Lower leg skin (tissue), 4 donors: ENCODE measurements around the gene ABHD13. TPM values are rescaled to one million over a fixed set of nuclear protein-coding genes. Genes with fewer than 3 reads are reported as not detected.
"Not testable (repeated sequence)": the region's sequence is repeated elsewhere in the genome, so short reads cannot be mapped to it uniquely, and the experiment has no call there.

Experiments used
- DNase-seq, 2 donors: peaks; one replicate each; pipeline ENCODE4 v3.0.0-alpha.2; 2019; ENCODE audit warnings: low spot score in 2 of 2
- H3K4me3 ChIP-seq: fragments of 200-600 bp; sonication (generic); 2 replicates; pipeline ENCODE4 v1.5.1; 2017; ENCODE audit warnings: mild to moderate bottlenecking, low read depth; ENCODE audit not compliant: poor library complexity, severe bottlenecking
- POLR2A ChIP-seq, 2 donors: fragments of 450-650 bp; IDR thresholded peaks; one replicate each; pipeline ENCODE4 v1.6.1; 2016 to 2017; ENCODE audit warnings: antibody characterized with exemption in 2 of 2, mild to moderate bottlenecking in 1 of 2, moderate library complexity in 1 of 2
- WGBS, 2 donors: methylation state at CpG; one replicate each; pipeline ENCODE4 v1.1.5; 2018; 5-methylcytosine and 5-hydroxymethylcytosine counted together
- intact Hi-C: fragments of 100-400 bp; cut with DNase I; formaldehyde crosslinking; loops from one replicate; pipeline ENCODE4 v1.15.0; 2023; ENCODE audit warnings: low total_unique reads
- total RNA-seq, 4 donors: library from RNA; depleted of rRNA; stranded (reverse); fragments of >200 nt; gene quantifications; one replicate each; pipeline ENCODE4 v1.1.0, GENCODE V29; 2016
- TF ChIP-seq, protein P1 (sequence below), 3 donors: fragments of 450-650 bp; IDR thresholded peaks; one replicate each; pipeline ENCODE4 v1.5.1; 2016; ENCODE audit warnings: antibody characterized with exemption in 3 of 3, mild to moderate bottlenecking in 3 of 3, moderate library complexity in 2 of 3

Gene ABHD13
- total RNA-seq, 4 donors from 2014 or later, result 6.2 to 8.9 (median 8.0) TPM

DNA sequence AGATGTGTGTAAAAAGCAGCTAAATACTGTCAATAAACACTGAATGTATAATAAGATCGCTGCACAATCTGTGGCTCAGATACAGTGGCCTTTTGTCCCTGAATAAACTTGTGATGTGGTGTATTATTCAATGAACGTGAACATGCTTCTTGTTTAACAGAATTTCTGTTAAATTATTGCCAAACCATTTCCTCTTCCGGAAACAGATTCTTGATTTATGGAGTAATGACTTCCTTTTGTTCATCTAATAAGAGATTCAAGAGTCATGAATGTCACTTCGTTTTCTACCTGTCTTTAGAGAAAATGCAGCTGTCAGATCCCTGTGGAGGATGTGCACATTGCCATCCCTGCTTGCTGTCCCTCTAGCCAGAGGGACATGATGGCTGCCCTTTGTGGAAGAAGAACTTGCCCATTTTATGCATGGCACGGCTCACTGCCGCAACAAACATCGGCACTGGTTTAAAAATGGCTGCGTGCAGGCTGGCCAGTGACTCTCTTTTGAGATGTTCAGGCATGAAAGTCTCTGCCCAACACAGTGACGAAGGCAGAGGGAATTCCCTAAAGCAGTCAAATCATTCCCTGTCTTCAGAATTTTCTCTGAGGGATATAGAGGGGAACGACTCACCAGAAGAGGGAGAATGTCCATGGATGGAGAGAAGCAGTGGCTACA is 48.3 kb downstream of the ABHD13 start:
- TF ChIP-seq POLR2A (IDR thresholded peaks at IDR 0.05), result no peak
- TF ChIP-seq, protein P1, sequence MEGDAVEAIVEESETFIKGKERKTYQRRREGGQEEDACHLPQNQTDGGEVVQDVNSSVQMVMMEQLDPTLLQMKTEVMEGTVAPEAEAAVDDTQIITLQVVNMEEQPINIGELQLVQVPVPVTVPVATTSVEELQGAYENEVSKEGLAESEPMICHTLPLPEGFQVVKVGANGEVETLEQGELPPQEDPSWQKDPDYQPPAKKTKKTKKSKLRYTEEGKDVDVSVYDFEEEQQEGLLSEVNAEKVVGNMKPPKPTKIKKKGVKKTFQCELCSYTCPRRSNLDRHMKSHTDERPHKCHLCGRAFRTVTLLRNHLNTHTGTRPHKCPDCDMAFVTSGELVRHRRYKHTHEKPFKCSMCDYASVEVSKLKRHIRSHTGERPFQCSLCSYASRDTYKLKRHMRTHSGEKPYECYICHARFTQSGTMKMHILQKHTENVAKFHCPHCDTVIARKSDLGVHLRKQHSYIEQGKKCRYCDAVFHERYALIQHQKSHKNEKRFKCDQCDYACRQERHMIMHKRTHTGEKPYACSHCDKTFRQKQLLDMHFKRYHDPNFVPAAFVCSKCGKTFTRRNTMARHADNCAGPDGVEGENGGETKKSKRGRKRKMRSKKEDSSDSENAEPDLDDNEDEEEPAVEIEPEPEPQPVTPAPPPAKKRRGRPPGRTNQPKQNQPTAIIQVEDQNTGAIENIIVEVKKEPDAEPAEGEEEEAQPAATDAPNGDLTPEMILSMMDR (IDR thresholded peaks at IDR 0.05), result no peak
- intact Hi-C loops, result no loop called here
- no peak for DNase-seq
- 76 to 78% methylated on average over 10 of the region's 10 CpGs for whole genome bisulfite sequencing, 2 donors
- H3K4me3 ChIP-seq, result no peak overlapping the region

DNA sequence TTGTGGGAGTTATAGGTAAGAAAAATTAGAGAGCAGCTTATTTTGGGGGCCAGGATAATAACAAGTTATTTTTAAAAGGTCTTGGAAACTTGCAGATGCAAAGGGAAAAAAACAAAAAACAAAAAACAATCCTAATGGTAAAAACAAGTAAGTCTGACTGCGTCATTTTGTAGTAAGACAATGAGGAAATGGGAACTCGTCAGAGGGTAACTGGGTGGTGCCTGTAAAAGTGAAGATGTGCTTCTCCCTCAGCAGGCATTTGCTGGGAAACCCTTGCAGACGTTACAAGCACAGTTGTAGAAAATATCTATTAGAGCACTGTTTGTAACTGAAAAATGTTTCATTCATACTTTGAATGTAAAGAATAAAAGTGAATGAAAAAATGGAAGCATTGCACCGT is 49.2 kb downstream of the ABHD13 start:
- intact Hi-C loops, result no loop called here
- TF ChIP-seq, protein P1 (IDR thresholded peaks at IDR 0.05), result no peak
- no peak for TF ChIP-seq POLR2A (IDR thresholded peaks at IDR 0.05)
- H3K4me3 ChIP-seq, result no peak overlapping the region
- WGBS, 2 donors, result 78 to 83% methylated on average over 4 of the region's 4 CpGs
- no peak for DNase-seq

DNA sequence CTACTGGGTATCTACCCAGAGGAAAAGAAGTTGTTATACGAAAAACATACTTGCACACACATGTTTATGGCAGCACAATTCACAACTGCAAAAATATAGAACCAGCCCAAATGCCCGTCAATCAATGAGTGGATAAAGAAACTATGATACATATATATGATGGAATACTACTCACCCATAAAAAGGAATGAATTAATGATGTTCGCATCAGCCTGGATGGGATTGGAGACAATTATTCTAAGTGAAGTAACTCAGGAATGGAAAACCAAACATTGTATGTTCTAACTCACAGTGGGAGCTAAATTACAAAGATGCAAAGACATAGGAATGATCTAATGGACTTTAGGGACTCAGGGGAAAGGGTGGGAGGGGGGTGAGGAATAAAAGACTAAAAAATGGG is 49.7 kb downstream of the ABHD13 start:
- intact Hi-C loops, DNase-seq, H3K4me3 ChIP-seq: not testable (repeated sequence)
- WGBS, 2 donors, result 96 to 97% methylated on average over 3 of the region's 3 CpGs

DNA sequence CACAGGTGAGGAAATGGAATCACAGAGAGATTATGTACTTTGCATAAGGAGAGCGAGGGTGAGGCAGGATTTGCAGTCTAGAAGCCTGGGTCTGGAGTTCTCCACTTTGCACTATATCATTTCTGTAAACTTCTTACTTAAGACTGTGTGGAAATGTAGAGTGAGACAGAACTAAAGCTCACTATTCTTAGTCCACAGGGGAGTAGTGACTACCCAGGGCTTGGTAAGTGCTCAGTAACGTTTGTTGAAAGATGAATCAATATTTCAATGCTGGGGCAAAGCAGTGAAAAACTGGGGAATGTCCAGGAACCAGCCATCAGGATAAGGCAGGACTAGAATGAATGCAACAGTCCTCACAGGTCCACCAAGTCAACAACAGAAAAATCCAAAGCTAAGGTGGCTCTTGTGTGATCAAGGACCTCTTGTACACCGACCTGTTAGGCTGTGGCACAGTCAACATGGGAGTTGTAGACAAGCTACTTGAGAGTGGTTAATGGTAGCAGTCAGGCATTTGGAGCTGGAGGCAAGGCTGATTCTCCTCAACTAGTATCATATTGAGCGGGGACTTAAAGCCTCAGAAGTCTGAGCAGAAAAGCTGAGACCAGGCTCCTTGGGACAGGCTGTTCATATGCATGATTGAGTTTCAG is 50.4 kb downstream of the ABHD13 start:
- TF ChIP-seq, protein P1 (IDR thresholded peaks at IDR 0.05), result no peak
- no peak for TF ChIP-seq POLR2A (IDR thresholded peaks at IDR 0.05)
- DNase-seq, result no peak
- intact Hi-C loops, result no loop called here
- 75 to 78% methylated on average over 4 of the region's 4 CpGs for WGBS, 2 donors
- no peak overlapping the region for H3K4me3 ChIP-seq

DNA sequence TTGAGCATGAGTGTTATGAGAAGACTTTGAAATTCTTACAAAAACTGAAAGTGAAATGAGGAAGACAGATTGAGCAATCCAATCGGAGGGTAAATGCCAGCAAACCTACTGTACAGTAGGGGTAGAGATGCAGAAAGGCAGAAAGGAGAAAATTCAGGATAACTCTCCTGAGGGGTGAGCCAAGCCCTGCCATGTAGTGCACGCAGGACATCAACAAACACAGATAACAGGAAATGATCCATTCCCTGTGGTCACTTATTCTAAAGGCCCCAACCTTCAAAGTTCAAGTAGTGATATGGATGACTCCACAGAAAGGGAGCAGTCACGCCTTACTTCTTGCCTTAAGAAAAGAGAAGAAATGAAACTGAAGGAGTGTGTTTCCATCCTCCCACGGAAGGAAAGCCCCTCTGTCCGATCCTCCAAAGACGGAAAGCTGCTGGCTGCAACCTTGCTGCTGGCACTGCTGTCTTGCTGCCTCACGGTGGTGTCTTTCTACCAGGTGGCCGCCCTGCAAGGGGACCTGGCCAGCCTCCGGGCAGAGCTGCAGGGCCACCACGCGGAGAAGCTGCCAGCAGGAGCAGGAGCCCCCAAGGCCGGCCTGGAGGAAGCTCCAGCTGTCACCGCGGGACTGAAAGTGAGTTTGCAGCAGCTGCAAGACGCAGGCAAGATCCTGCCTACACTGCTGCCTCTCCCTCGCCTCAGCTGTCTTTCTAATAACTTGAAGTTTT is 51.6 kb downstream of the ABHD13 start, which contains the start of gene TNFSF13B:
TSS of gene TNFSF13B (plus strand) at position 118 of the 728 bp plus-strand sequence. CDS start at position 296, 178 bp downstream.
- intact Hi-C loops, result no loop called here
- TF ChIP-seq POLR2A (IDR thresholded peaks at IDR 0.05), result no peak
- TF ChIP-seq, protein P1 (IDR thresholded peaks at IDR 0.05), result no peak

DNA sequence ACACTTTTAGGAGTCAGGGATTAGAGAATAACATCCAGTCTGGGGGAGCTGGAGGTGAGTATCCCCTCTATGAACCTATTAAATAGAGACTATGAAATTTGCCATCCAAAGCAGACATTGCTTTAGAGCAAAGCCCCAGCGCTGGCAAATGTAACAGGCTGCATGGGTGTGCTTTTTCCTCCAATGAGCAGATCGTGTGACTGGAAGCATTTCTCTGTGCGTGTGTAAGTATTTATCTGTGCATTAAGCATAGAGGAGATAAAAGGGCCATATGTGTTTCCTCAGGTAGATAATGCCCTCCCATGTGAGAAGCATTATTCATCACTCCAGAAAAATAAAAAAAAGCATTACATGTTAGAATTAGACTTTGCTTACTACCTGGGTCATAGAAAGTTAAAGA is 52.2 kb downstream of the ABHD13 start:
- no peak for DNase-seq
- no peak overlapping the region for H3K4me3 ChIP-seq
- intact Hi-C loops, result no loop called here
- no peak for TF ChIP-seq POLR2A (IDR thresholded peaks at IDR 0.05)
- TF ChIP-seq, protein P1 (IDR thresholded peaks at IDR 0.05), result no peak
- 49 to 55% methylated on average over 3 of the region's 3 CpGs for WGBS, 2 donors

More for the DNA sequence above, 51.6 kb downstream of the ABHD13 start, which contains the start of gene TNFSF13B:
- peak within 1 kb of the TSS; percentile 19 for H3K4me3 ChIP-seq
- 6 to 18% methylated on average over 16 of the region's 16 CpGs for WGBS, 2 donors
- peak in 1 of 2 donors; percentile 85 for DNase-seq
